NCI-H1694 (cell line): ENCODE measurements around the gene DALRD3.

ENCODE experiments used
- DNase-seq: peaks from one replicate; lab custom pipeline; 2025; lab: John Stamatoyannopoulos, UW

The DALRD3 gene

DNA sequence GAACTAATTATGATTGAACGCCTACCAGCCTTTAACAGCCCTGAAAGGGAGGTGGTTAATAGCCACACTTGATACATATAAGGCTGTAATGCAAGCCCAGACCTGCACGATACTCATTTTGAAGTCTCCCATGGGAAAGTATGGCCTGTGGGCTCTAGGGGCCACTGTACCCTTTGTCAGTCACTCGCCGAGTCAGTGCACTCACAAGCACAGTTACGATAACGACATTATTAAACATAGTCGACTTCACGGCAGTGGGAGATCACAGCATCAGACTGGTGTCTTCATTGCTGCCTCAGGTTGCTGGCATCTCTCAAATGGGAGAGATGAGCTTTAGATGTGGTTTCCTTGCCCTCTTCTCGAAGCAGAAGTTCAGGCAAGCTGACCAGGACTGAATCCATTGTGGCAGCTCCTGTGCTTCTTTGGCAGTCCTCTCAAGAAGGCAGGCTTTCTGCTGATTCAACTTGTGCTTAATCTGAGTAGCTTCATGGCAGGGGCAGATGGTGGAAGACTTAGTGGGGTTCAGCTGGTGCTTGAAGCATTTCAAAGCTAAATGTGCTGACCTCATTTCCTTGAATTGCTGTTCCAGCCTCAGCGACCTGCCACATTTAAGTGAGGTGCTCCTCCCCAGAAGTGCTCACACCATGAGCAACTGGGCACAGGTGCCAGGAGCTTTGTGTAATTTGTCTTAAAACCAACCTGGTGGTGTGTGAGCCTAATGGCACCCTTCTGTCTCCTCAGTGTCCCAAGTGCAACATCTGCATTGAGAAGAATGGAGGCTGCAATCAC, 44.1 kb downstream of the DALRD3 start:
- no peak for DNase-seq

DNA sequence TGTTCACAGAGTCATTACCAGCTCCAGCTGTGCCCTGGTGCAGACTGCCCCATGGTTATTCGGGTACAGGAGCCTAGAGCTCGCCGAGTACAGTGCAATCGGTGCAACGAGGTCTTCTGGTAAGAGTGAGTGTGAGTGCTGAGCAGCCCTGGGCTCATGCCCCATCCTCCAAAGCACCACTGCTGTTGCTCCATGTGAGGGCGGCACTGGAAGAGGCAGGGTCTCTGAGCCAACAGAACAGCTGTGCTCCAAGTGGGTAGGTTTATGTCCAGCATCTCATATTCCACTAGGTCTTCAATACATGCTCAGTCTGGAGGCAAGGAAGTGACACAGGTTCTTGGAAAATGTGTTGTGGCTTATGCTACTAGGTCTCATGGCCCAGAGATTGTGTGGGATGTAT, 47.8 kb downstream of the DALRD3 start:
- no peak for DNase-seq

DNA sequence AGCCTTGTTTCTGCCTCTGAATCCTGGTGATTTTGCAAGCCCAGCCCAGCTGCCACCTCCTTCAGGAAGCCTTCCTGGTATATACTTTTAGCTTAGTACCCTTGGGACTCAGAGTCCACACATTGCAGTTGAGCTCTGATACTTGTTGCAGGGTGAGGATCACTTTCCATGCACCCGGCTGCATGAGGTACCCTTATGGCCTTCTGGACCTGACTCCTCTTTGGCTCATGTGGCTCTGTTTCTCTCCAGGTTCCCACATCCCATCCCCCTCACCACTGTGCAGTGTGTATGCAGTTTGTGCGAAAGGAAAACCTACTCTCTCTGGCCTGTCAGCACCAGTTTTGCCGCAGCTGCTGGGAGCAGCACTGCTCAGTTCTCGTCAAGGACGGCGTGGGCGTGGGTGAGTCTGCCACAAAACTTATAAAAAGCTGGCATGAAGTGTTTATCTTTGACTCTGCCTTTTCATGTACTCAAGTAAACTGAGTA, 51.5 kb downstream of the DALRD3 start:
- DNase-seq = no peak

DNA sequence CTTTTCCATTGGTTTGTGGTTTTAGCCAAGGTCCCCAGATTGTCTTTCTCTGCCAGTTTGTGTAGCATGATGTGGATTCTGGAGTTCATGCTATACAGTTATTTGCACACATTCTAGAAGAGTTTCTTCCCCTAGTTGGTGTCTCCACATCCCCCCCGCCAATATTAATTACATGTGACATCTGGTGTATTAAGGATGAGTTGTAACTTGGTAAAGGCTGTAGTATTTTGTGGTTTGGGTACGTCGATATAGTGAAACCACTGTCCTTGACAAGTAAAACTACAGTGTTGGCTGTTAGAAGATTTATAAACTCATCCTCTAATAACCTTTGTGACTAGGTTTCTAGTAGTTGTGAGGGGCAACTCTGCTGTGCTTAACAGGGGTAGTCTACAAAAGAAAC, 52.0 kb downstream of the DALRD3 start:
- DNase-seq = no peak
